T-helper 1 cell treated with Interleukin-12 subunit alpha and Interleukin-12 subunit beta and Interleukin-4 antibody, amounts not matched to agents 30 μg/mL and 1 μg/mL, for 36 hours (primary cell): ENCODE results near the gene PLEKHN1.
A peak's percentile ranks its signal among the peaks of the same experiment; 100 is the strongest.
"Not testable (repeated sequence)": the region's sequence is repeated elsewhere in the genome, so short reads cannot be mapped to it uniquely, and the experiment has no call there.

Source experiments
- H3K27ac Mint-ChIP-seq: one replicate; pipeline ENCODE4 v1.8.0; 2021; ENCODE audit warnings: mild to moderate bottlenecking, mixed read lengths
- H3K27me3 Mint-ChIP-seq: one replicate; pipeline ENCODE4 v1.8.0; 2021; ENCODE audit warnings: low read depth, mixed read lengths
- H3K36me3 Mint-ChIP-seq: one replicate; pipeline ENCODE4 v1.8.0; 2021; ENCODE audit warnings: low read depth, mixed read lengths
- H3K4me1 Mint-ChIP-seq: one replicate; pipeline ENCODE4 v1.8.0; 2021; ENCODE audit warnings: low read depth, mixed read lengths
- H3K4me3 Mint-ChIP-seq: one replicate; pipeline ENCODE4 v1.8.0; 2021; ENCODE audit warnings: mild to moderate bottlenecking, moderate library complexity, mixed read lengths
- H3K9me3 Mint-ChIP-seq: one replicate; pipeline ENCODE4 v1.8.0; 2021; ENCODE audit warnings: mixed read lengths

Gene PLEKHN1

GRCh38 chr1:993379-993995 is 27.2 kb downstream of the PLEKHN1 start:
- no peak overlapping the region for H3K4me3 Mint-ChIP-seq
- no peaks in the 10 kb centered on the region for H3K36me3 Mint-ChIP-seq
- H3K9me3 Mint-ChIP-seq: peaks cover 12% of the 10 kb centered on the region
- peaks cover 8% of the 10 kb centered on the region for H3K4me1 Mint-ChIP-seq
- H3K27ac Mint-ChIP-seq: no peak overlapping the region
- peaks cover 55% of the 10 kb centered on the region for H3K27me3 Mint-ChIP-seq

DNA sequence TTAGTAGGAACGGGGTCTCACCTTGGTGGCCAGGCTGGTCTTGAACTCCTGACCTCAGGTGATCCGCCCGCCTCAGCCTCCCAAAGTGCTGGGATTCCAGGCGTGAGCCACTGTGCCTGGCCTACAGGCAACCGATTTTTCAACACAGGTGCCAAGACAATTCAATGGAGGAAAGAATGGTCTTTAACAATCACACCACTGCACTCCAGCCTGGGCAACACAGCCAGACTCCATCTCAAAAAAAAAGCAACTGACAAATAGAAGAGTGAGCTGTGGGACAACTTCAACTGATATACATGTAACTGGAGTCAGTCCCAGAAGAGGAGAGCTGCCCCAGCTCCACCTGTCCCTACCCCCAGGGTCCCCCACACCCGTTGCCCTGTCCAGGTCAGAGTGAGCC is 28.3 kb downstream of the PLEKHN1 start:
- not testable (repeated sequence) for H3K4me3 Mint-ChIP-seq, H3K36me3 Mint-ChIP-seq, H3K4me1 Mint-ChIP-seq, H3K27ac Mint-ChIP-seq
- Mint-ChIP-seq H3K27me3 (peaks cover 46% of the 10 kb centered on the region), H3K9me3 (peaks cover 12% of the 10 kb centered on the region)

GRCh38 chr1:995665-996633 is 29.7 kb downstream of the PLEKHN1 start:
- peaks cover 45% of the 10 kb centered on the region for H3K27me3 Mint-ChIP-seq

GRCh38 chr1:996851-997712 is 30.8 kb downstream of the PLEKHN1 start:
- Mint-ChIP-seq H3K4me1 (peaks cover 8% of the 10 kb centered on the region), H3K27me3 (peaks cover 44% of the 10 kb centered on the region), H3K9me3 (peaks cover 8% of the 10 kb centered on the region), H3K4me3 (no peak overlapping the region), H3K36me3 (no peaks in the 10 kb centered on the region), H3K27ac (peak overlapping the region; percentile 34)

More at GRCh38 chr1:995665-996633, 29.7 kb downstream of the PLEKHN1 start:
- H3K9me3 Mint-ChIP-seq: peaks cover 12% of the 10 kb centered on the region
- peaks cover 10% of the 10 kb centered on the region for H3K4me1 Mint-ChIP-seq
- H3K27ac Mint-ChIP-seq: no peak overlapping the region
- H3K4me3 Mint-ChIP-seq: no peak overlapping the region
- no peaks in the 10 kb centered on the region for H3K36me3 Mint-ChIP-seq

DNA sequence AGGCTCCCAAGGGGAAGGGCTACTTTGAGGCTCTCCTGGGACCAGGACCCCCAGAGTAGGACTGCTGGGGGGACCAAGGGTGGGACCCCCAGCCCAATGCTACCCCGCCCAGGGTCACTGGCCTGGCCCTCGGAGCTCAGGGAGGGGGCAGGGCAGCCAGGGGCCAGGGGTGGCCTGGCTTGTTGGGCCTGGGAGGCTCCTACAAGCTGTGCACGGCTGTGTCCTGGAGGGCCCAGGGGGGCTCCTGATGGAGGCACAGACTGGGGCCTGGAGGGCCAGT is 31.4 kb downstream of the PLEKHN1 start:
- Mint-ChIP-seq H3K4me1 (peaks cover 5% of the 10 kb centered on the region), H3K36me3 (no peaks in the 10 kb centered on the region), H3K9me3 (peaks cover 2% of the 10 kb centered on the region), H3K27me3 (peaks cover 44% of the 10 kb centered on the region), H3K4me3 (no peak overlapping the region), H3K27ac (no peak overlapping the region)

DNA sequence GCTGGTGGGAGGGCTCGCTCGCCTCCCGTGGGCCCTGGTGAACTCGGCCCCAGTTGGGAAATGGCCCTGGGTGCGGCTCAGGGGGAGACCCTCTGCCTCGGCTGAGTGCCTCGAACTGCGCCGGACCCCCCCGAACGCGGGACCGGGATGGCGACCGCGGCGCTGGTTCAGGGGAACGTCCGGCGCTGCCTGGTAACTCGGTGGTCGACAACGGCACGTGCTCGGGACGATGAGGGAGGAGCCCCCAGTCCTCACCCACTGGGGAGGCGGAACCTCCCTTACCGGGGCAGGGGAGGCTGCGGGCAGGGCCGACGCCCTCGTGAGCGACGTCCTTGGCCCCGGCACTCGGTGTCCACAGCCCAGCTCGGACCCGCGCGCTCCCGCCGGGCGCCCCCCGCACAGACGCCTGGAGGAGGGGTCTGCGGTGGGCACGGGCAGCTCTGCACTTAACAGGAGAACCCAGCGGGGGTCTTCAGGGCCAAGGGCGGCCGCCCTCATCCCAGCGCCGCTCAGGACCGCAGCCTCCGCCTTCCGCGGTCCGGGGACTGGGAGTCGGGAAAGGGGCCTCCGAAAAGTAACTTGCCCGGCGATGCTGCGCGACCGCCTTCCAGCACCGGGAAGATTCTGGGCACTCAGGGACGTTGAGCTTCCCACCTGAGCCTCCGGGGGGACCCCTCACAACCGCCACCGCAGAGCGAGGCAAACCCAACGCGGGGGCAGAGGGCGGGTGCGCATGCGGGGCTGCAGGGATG is 31.9 kb downstream of the PLEKHN1 start:
- Mint-ChIP-seq H3K4me1 (peaks cover 4% of the 10 kb centered on the region), H3K4me3 (no peak overlapping the region), H3K9me3 (no peaks in the 10 kb centered on the region), H3K27ac (no peak overlapping the region), H3K36me3 (no peaks in the 10 kb centered on the region), H3K27me3 (peaks cover 43% of the 10 kb centered on the region)

- Mint-ChIP-seq H3K27me3 (peaks cover 47% of the 10 kb centered on the region), H3K9me3 (no peaks in the 10 kb centered on the region), H3K4me1 (peaks cover 4% of the 10 kb centered on the region), H3K27ac (no peak overlapping the region), H3K4me3 (no peak overlapping the region), H3K36me3 (no peaks in the 10 kb centered on the region)
Measured at GRCh38 chr1:998745-998994, 32.4 kb downstream of the PLEKHN1 start.

DNA sequence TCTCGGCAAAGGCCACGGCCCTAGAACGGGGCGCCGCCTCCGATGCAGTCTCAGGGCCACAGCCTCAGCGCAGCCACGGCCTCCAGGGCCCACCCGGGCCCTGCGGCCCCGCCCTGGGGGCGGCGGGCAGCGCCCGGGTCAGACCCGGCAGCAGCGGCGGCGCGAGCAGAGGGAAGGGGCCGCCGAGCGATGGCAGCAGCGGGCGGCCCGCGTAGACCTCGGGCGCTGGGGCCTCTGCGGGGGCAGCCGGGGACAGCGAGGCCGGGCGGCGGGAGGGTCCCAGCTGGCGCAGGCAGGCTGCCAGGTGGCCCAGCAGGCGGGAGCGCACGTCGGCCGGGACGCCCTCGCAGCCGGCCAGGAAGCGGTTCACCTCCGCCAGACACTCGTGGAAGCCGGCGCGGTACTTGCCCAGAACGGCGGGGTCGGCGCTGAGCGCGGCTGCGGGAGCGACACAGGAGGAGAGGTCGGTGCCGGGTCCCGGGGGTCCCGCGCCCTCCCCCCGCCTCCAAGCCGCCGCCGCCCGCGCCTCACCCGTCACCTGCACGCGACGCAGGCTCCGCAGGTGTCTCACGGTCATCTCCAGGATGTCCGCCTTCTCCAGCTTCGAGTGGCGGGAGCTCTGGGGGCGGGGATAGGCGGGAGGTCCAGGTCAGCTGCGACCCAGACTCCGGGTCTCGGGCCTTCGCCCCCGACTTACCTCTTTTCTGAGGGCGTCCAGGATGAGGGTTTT is 32.9 kb downstream of the PLEKHN1 start:
- H3K4me3 Mint-ChIP-seq: no peak overlapping the region
- no peak overlapping the region for H3K27ac Mint-ChIP-seq
- H3K9me3 Mint-ChIP-seq: no peaks in the 10 kb centered on the region
- H3K27me3 Mint-ChIP-seq: peaks cover 48% of the 10 kb centered on the region
- H3K4me1 Mint-ChIP-seq: peaks cover 4% of the 10 kb centered on the region
- H3K36me3 Mint-ChIP-seq: no peaks in the 10 kb centered on the region

- H3K9me3 Mint-ChIP-seq: no peaks in the 10 kb centered on the region
- peaks cover 7% of the 10 kb centered on the region for H3K4me1 Mint-ChIP-seq
- peaks cover 50% of the 10 kb centered on the region for H3K27me3 Mint-ChIP-seq
- H3K36me3 Mint-ChIP-seq: no peaks in the 10 kb centered on the region
- H3K27ac Mint-ChIP-seq: peak within 1 kb of the TSS; percentile 76
- peak within 1 kb of the TSS; percentile 37 for H3K4me3 Mint-ChIP-seq
Measured at GRCh38 chr1:999725-1000356, 33.6 kb downstream of the PLEKHN1 start, which contains the start of gene HES4. TSS of gene HES4 (minus strand) at chr1:1000097. CDS start at chr1:999973, 124 bp downstream.

DNA sequence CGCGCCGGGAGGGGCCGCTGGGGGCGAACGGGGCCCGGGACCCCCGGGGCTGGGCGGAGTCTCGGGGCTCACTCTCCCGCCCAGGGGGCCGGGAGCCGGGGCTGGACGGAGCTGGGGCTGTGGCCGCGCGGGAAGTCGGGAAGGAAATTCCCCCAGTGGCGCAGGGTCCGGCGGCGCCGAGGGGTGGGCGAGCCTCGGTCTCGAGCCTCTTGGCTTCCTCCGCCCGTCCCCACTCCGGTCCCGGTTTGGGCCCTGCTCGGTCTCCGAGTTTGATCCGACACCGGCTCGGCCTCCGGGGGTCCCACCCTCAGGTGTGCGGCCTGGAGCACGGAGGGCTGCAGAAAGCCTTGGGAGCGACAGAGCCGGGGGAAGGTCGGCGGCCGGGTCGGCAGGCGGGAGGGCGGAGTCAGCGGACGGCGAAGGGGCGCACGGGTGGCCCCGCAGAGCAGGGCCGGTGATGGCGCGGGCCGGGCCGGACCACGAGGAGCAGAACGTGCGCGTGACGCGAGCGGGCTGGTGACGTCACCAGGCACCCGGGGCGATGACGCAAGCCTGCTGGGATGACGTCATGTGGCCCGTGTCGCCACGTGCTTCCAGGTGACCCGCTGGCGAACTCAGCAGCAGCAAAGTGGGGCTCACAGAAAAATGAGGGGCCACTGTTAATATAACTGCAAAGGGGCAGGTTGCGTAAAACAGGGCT is 34.2 kb downstream of the PLEKHN1 start:
- Mint-ChIP-seq H3K4me1 (peaks cover 13% of the 10 kb centered on the region), H3K27ac (peak overlapping the region; percentile 76), H3K4me3 (peak overlapping the region; percentile 37), H3K27me3 (peaks cover 49% of the 10 kb centered on the region), H3K9me3 (no peaks in the 10 kb centered on the region), H3K36me3 (no peaks in the 10 kb centered on the region)

- H3K4me1 Mint-ChIP-seq: peaks cover 10% of the 10 kb centered on the region
- H3K9me3 Mint-ChIP-seq: no peaks in the 10 kb centered on the region
- no peaks in the 10 kb centered on the region for H3K36me3 Mint-ChIP-seq
- peaks cover 44% of the 10 kb centered on the region for H3K27me3 Mint-ChIP-seq
- peak overlapping the region; percentile 76 for H3K27ac Mint-ChIP-seq
- no peak overlapping the region for H3K4me3 Mint-ChIP-seq
Measured at GRCh38 chr1:1001057-1001783, 34.9 kb downstream of the PLEKHN1 start.

- H3K27me3 Mint-ChIP-seq: peaks cover 42% of the 10 kb centered on the region
- H3K27ac Mint-ChIP-seq: no peak overlapping the region
- peaks cover 10% of the 10 kb centered on the region for H3K4me1 Mint-ChIP-seq
- H3K4me3 Mint-ChIP-seq: no peak overlapping the region
- H3K36me3 Mint-ChIP-seq: no peaks in the 10 kb centered on the region
- H3K9me3 Mint-ChIP-seq: no peaks in the 10 kb centered on the region
Measured at GRCh38 chr1:1003618-1004419, 37.5 kb downstream of the PLEKHN1 start.
